ENCODE measurements around the gene MTHFD1L.

The MTHFD1L gene

DNA sequence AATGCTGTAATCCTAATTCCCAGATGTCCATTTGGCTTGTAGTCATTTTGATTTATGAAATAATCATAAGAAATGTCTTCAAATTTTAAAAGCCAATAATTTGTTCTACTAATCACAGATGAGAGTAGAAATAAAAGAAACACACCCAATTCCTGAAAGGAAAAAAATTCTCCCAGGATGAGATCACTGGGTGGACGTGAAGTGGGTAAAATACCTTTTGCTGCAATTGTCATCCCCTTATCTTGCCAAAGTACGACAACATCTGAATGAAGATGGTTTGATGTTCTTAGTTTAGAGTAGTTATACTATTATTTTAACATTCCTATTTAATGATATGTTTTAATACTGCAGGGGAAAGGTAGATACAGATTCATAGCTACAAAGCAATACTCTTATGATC lies 33.7 kb downstream of the MTHFD1L start:
- DNase-seq, result no peak

DNA sequence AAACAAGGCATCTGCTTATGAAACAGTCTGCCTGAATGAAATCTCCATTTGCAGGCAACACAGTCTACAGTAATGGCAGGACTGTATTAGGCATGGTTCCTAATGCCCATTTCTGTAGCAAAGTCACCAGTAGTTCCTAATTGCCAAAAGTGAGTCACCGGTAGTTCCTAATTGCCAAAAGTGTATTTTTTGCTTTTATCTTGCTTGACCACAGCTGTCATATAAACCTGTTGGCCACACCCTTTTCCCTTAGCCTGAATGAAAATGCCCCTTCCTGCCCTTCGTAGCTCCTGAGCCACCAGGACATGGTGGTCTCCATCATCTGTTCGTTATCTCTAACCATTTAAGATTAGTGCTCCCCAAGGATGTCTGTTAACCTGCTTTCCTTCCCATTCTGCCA lies 34.5 kb downstream of the MTHFD1L start:
- no peak for DNase-seq

DNA sequence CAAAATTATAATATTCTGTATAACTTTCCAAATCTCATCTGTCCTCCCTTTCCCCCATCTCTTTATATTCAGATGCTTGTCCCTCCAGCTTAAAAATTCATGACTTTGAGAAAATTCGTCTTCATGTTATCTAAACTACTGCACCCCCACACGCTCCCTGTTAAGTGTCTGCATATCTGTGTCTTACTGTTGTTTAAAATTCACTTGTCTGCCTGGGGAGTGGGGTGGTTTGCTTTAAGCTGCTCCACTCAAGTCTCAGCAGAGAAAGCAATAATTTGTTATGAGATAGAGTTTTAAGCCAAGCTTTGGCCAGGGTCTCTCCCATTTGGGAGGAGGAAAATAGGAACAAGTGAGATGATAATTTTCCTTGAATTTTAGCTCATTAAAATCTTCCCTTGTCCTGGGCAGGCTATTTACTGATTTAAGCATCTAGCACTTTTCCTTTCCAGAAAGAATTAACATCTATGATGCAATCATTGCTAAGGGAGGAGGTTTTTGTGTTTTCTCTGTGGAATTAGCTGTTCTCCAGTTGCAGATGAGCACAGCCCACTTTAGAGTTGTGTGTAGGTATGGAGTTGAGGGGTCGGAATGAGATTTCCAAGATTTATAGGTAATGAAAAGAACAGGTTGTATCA lies 36.8 kb downstream of the MTHFD1L start:
- no peak for DNase-seq

DNA sequence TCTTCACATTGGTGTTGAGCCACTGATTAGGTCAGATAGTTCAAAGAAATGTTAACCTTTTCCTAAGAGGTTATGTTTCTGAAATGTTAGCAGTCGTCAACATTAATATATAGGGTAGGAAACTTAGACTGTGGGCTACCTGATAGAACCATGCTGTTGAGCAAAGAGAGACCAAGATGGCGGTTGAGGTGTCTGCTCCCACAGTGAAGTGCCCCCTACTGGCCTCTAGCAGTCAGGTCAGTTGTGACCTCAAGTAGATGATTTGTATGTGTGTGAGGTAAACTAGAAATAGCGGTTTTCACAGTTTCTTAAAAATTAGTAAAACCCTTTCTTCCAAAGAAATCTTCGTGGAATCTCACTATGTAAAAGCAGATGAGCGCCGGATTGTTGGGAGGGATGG lies 40.3 kb downstream of the MTHFD1L start:
- DNase-seq, result peak; percentile 10

DNA sequence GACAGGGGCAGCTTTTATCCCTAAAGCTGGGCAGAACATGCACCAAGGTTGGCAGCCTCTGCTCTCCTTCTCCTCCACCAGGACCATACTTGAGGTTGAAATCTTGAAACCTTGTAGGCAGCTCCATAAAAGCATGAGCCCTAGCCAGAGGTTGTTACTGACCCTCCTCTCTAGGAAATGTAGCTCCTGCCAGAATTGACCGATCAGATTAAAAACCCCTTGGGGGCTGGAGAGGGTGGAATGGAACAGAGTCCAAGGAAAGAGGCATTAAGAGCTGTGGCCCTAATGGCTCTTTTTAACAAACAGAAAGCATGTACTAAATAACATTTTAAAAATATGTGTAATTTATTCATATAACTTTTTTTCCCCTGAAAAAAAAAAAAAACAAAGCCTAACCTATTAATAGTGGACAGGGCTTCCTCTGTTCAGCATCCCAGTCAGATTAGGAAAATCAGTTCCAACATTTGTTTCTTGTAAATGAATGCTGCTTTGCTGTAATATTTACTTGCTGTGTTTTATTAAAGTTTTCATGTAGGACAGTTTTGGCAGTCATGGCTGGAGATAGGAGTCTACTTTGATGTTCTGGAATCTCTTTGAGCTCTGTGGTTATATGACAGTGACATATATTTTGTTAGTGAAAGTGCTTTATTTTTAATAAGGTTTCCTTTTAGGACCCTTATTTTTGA lies 41.3 kb downstream of the MTHFD1L start:
- no peak for DNase-seq

DNA sequence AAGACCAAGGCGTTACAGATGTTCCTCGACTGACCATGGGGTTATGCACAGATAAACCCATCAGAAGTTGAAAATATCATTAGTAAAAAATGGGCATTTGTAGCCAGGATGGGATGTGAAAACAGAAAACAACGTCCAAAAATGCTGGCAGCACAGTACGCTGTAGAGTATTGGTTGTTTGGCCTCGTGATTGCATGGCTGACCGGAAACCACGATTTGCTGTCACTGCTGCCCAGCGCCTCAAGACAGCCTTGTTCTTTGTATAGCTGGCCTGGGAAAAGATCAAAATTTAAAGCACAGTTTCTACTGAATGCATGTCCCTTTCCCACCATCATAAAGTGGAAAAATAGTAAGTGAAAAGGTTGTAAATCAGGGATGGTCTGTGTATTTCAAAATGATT lies 41.9 kb downstream of the MTHFD1L start:
- DNase-seq, result no peak

DNA sequence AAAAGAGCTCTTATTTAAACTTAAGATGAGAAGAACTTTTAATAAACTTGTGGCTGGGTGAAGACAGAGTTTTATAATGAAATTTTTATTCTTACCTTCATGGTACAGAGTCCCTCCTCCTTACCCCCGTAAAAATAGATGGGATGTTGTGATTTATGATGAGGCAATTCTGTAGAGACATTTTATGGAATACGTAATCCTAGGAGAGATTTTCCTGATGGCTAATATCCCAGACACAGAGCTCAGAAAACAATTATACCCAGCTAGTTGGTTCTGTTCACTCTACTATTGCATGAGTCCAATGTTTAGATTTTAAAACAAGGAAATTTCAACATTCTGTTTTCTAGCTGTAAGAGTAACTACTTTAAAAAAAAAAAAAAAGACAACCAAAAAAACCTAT lies 43.4 kb downstream of the MTHFD1L start:
- no peak for DNase-seq

DNA sequence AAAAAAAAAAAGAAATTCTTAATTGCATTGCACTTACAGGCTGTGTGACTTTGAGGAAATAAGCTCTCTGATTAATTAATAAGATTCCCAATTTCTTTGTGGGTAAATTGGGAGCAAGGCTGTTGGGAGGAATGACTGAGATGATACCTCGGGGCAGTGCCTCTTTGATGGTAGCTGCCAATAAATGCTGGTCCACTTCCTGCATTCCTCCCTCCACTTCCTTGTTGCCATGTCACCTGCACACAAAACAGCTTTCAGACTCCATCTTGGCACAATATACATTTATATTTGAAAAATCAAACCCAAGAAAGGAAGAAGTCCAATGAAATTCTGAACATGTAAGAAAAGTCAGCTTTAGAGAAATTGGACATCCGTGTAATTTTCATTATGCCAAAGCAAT lies 45.1 kb downstream of the MTHFD1L start:
- no peak for DNase-seq

DNA sequence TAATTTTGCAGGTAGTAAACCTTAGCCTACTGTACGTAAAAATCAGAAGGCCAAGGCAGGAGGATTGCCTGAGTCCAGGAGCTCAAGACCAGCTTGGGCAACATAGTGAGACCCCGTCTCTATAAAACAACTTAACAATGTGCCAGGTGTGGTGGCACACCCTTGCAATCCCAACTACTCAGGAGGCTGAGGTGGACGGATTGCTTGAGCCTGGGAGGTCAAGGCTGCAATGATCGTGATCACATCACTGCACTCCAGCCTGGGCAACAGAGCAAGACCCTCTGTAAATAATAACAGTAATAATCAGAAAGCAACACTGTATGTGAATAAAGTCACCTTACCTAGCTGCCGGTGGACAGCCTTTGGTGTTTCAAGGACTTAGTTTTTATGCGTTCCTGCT lies 48.9 kb downstream of the MTHFD1L start:
- DNase-seq, result no peak

DNA sequence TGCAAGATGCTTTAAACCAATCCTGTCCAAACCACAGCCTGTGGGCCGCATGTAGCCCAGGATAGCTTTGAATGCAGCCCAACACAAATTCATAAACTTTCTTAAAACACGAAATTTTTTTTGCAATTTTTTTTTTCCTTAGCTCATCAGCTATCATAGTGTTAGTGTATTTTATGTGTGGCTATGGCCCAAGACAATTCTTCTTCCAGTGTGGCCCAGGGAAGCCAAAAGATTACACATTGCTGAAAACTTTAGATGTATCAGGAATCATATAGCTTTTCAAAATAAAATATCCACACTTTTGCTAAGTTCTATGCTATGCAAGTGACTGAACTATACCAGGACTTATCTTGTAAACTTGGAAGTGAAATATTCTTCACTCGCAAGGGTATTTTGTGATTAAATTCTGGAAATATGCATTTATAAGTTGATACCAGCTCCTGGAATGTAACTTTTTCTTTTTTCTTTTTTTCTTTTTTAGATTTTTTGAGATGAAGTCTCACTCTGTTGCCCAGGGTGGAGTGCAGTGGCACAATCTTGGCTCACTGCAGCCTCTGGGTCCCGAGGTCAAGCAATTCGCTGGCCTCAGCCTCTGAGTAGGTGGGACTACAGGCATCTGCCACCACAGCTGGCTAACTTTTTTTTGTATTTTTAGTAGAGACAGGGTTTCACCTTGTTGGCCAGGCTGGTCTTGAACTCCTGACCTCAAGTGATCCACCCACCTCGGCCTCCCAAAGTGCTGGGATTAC lies 49.8 kb downstream of the MTHFD1L start:
- no peak for DNase-seq

DNA sequence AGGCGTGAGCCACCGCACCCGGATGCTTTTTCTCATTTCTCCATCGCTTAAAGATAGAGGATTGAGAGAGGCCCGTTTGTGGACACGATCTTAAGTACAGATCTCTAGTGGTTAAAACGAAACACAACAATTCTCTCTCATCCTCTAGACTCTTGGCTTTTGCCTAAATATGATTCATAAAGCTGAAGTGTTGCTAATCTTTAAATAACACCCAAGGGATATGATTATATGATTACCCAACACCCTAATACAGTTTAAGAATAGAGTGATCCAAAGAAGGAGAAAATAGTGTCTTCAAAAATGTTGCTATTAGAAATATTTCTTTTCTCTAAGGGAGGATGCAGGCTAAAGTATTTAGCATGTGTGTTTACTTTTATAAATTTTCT lies 50.4 kb downstream of the MTHFD1L start:
- DNase-seq, result no peak

DNA sequence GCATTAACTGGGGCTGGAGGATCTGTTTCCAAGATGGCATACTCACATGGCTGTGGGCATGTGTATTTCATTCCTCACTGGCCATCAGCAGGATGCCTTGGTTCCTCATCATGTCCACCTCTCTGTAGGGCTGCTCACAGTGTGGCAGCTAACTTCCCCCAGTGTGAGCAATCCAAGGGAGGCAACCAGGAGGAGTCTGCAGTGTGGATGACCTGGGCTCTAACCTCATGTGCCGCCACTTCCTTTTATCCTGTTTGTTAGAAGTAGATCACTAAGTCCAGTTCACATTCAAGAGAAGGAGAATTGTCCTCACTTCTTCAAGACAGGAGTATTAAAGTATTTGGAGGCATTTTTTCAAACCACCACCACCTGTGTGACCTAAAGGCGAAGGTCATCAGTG lies 54.4 kb downstream of the MTHFD1L start:
- DNase-seq, result no peak

DNA sequence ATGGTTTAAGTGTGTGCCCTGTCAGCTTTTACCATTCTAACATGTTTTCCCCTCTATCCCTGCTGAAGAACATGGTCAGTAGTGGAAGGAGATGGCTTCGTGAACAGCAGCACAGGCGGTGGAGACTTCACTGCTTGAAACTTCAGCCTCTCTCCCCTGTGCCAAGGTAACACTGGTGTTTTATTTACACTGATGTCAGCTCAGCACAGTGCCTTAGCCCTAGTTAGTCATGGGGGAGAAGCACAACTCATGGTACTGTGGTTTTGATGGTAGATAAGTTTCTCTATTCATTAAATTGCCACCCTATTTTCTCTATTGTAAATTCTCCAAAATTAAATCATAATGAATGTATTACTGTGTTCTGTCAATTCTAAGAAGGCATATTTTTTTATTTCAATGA lies 56.6 kb downstream of the MTHFD1L start:
- no peak for DNase-seq

DNA sequence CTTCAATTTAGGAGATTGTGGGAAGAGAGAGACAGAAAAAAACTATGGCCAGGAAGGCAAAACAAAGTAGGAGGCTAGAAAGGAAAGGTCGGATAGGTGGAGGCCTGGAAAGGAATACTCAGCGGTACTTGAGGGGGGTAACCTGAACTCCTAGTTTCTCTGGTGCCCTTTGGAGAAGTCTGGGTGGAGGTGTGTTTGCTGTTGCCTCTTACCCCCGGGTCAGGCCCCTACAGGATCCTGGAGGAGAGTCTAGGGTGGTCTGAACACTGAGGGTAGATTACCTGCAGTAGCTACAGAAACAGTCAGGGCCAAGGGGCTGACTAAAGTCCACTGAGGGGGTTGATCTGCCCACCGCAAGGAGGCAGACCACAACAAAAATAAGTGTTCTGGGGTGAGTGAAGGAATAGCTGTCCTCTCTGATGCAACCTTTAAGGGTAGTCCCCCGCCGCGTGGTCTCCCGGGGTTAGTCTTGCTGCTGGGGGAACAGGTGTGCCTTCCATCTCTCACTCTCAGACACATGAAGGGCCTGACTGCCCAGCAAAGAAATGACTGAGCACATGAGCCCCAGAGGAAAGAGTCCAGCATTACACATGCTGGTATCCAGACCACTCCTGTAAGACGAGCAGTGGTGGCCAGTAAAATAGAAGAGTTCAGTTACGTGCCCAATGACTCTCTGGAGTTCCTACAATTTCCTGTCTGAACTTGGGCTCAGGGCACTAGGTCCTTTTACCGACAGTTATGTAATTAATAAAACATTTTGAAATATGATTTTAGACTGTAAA lies 59.5 kb downstream of the MTHFD1L start:
- DNase-seq, result no peak

DNA sequence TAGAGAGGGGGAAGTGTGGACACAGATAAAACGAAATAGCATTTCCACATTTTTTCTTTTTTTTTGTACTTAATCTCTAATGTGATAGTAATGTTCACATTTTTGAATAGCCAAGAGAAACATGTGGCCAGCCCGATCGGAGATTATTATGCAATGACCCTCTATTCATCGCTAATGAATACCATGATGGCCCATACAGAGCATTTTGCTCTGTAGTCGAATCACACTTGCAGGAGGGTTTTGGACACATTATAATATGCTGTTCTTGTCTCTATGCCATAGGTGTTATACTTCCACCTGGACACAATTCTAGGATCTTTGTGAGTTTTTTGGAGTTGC lies 60.1 kb downstream of the MTHFD1L start:
- no peak for DNase-seq

DNA sequence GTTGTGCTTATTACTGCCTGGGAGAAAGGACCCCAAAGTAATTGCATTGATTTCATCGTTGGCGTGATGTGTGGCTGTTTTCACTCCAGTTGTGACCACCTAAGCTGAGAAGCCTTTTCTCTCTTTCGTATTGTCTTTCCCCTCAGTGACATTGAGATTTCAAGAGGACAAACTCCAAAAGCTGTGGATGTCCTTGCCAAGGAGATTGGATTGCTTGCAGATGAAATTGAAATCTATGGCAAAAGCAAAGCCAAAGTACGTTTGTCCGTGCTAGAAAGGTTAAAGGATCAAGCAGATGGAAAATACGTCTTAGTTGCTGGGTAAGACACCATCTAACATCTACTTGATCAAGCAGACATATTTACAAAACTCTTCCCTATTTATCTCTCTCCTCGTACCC lies 60.5 kb downstream of the MTHFD1L start:
- DNase-seq, result no peak

DNA sequence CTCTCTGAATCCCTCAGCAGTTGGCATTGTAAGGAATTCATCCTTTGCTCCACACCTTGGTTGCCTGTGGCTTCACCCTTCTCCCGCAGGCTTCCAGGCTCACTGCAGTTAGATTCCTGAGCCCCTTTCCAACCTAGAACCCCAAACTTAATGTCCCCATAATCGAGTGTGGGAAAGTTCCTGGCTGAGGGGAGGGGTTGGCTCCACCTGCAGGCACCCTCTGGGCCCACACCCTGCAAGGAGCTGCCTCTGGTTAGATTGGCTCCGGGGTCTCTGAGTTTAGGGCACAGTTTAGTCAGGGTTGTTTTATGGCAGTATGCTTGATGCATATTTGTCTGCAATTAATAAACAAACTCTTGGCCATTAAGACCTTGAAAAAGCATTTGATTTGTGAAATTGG lies 63.4 kb downstream of the MTHFD1L start:
- no peak for DNase-seq

DNA sequence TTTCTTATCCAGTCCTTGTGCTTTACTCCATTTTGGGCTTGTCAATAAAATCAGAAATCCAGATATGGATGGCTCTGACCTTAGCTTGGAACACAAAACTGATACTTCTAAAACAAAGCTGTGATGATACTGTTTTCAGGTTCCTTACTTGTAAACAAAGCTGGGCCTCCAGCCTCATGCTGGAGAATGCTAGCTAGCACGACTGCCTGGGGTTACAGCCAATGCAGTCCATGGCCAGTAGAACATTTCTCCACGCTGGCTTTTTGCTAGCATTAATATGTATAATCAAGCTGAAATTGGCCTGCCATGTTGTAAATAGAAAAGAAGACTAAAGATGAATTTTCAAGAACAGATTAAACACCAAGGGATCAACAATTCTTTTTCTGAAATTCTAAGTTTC lies 63.9 kb downstream of the MTHFD1L start:
- no peak for DNase-seq

DNA sequence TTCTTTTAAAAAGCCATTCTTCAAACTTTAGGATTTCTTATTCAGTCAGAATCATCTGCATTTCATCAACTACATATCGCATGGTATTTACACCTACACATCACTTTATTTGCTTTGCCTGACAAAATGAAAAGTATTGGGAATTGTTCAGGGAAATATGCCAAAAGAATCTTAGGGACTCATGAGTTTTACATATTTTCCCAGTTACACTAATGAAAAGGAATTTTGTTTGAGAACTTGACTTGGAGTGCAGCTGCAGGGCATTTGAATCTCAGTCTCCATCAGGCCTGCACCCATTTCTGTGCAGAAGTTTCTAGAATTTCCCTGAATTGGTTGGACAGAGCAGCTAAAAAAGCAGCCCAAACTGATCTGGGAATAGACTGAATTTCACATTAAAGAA lies 65.3 kb downstream of the MTHFD1L start:
- no peak for DNase-seq

DNA sequence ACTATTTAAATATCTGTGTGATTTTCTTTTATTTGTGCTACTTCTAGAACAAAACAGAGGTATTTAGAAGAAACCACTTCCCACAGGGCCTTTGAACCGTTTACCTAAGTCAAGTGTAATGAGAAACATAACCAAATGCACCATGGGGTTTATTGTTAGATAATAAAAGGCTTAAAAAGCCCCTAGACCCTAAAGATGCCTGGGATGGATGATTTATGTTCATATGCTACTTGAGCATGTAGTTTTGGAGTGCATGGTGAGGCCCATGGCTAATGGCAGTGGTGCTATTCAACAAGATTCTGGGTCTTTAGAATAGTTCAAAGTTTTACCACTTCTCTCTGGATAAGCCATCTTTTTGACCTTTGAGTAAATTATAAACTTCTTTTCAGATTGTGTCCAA lies 65.9 kb downstream of the MTHFD1L start:
- no peak for DNase-seq

DNA sequence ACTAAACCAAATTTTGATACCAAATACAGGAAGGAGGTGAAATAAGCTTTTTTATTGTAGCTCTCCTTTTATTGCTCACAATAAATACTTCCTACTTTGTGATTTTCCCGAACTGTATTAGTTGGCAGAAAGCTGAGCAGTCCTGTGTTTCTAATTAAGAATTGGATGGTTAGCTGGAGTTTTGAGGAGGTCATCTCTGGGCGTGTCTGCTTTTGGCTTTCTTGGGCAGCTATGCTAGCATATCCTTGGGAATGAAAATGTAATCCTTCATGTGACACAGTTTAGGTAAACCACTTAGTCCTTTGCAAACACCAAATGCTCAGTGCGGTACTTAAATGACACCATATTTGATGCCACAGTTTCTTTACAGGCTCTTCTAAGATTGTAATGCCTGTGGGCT lies 67.5 kb downstream of the MTHFD1L start:
- no peak for DNase-seq

DNA sequence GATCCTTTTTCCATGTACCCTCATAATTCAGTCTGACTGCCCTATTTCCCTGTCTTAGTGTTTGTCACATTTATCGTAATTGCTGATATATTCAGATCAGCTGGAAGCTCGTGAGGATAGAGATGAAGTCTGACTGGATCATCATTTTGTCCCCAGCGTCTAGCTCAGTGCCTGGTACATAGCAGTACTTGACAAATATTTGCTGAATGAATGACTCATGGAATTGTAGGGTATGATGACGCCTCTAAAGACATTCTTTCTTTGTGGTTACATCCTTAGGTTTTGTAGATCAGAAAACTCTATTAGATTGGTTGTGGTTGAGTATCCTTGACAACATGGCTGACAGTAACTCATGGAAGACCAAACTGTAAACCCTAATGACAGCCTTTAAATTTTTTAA lies 68.9 kb downstream of the MTHFD1L start:
- no peak for DNase-seq

DNA sequence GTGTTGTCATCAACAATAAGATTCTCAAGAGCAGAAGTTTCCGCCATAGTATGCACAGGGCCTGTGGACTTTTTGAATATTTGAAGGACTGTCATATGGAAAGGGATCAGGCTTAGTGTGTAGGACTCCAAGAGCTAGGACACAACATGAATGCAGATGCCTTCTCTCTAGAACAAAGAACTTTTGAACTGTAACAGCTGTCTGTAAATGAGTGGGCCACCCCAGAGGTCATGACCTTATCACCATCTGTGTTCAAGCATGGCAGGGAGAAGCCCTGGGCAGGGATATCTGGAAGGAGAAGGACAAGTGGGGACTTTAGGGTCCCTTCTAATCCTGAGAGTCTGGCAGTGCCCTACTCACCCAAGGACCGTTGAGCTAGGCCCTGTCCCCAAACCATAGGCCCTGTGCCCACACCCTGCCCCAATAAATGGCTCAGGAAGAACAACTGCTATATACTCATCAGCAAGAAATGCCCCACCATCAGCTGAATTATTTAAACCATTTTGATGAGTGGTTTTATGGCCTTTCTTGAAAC lies 70.6 kb downstream of the MTHFD1L start:
- no peak for DNase-seq

Measured in activated CD4-positive, alpha-beta T cell treated with anti-CD3 and anti-CD28 coated beads for 48 hours (primary cell).